Measurements from ENCODE around the gene MRPS33. TPM values are rescaled to one million over a fixed set of nuclear protein-coding genes. Genes with fewer than 3 reads are reported as not detected.
"Not testable (repeated sequence)": the region's sequence is repeated elsewhere in the genome, so short reads cannot be mapped to it uniquely, and the experiment has no call there.

MRPS33 gene
- total RNA-seq, 1 donor from 2014 or later, result 27.9 TPM

GRCh38 chr7:141045126-141045841 lies 30.5 kb upstream of the MRPS33 start:
- Mint-ChIP-seq H3K36me3 (ENCODE audit: low read depth) (no peaks in the 10 kb centered on the region), H3K27ac (ENCODE audit: unreplicated experiment) (no peak overlapping the region), H3K4me3 (ENCODE audit: unreplicated experiment) (no peak overlapping the region), H3K4me1 (ENCODE audit: low read depth) (peaks cover 5% of the 10 kb centered on the region), H3K27me3 (ENCODE audit: low read depth) (peaks cover 9% of the 10 kb centered on the region), H3K9me3 (ENCODE audit: low read depth) (peaks cover 3% of the 10 kb centered on the region)
- DNase-seq (ENCODE audit: low spot score), result no peak
- no peak for TF ChIP-seq CTCF (IDR thresholded peaks at IDR 0.05)

GRCh38 chr7:141043616-141044015 lies 28.9 kb upstream of the MRPS33 start:
- H3K36me3 Mint-ChIP-seq (ENCODE audit: low read depth), result no peaks in the 10 kb centered on the region
- H3K27ac Mint-ChIP-seq (ENCODE audit: unreplicated experiment), result no peak overlapping the region
- DNase-seq (ENCODE audit: low spot score), result no peak
- H3K4me3 Mint-ChIP-seq (ENCODE audit: unreplicated experiment), result no peak overlapping the region
- peaks cover 3% of the 10 kb centered on the region for H3K27me3 Mint-ChIP-seq (ENCODE audit: low read depth)
- TF ChIP-seq CTCF (IDR thresholded peaks at IDR 0.05), result no peak
- H3K9me3 Mint-ChIP-seq (ENCODE audit: low read depth), result peaks cover 3% of the 10 kb centered on the region
- H3K4me1 Mint-ChIP-seq (ENCODE audit: low read depth), result peaks cover 5% of the 10 kb centered on the region

DNA sequence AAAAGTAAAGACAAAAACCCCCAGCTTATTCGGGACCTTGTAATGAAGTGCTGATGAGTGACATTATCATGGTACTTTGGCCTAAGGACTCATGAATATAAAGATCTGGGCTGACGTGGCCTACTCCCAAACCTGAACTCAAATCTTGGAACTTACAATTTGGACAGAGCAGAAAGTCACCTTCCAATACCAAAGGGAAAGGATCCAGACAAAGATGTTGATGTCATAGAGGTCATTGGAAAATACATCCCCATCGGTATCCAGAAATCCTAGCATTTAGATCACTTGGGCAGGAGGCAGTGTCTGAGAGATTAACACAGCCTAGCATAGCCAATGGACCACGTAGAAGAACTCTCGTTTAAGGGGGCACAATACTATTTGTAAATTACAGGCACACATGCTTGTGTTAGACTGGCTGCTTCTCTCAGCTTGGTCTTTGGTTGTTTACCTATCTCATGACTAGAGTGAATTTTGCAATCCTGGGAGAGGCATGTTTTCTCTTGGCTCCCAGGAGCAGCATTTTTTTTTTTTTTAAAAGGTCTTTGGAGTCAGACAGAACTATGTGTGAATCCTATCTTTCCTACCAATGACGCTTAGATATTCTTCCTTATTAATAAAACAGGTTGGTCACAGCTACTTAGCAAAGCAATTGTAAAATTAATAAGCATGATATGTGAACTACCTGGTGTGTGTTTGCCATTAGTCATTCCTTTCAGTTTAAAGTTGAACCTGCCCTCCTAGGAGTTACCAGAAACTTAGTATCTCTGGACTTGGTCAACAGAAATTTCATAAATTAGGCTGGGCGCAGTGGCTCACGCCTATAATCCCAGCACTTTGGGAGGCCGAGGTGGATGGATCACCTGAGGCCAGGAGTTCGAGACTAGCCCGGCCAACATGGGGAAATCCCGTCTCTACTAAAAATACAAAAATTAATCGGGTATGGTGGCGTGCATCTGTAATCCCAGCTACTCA lies 27.8 kb upstream of the MRPS33 start:
- H3K9me3 Mint-ChIP-seq (ENCODE audit: low read depth), result peaks cover 3% of the 10 kb centered on the region
- no peaks in the 10 kb centered on the region for H3K27me3 Mint-ChIP-seq (ENCODE audit: low read depth)
- peaks cover 5% of the 10 kb centered on the region for H3K4me1 Mint-ChIP-seq (ENCODE audit: low read depth)
- H3K27ac Mint-ChIP-seq (ENCODE audit: unreplicated experiment), result no peak overlapping the region
- no peaks in the 10 kb centered on the region for H3K36me3 Mint-ChIP-seq (ENCODE audit: low read depth)
- DNase-seq (ENCODE audit: low spot score), result no peak
- TF ChIP-seq CTCF (IDR thresholded peaks at IDR 0.05), result no peak
- no peak overlapping the region for H3K4me3 Mint-ChIP-seq (ENCODE audit: unreplicated experiment)

DNA sequence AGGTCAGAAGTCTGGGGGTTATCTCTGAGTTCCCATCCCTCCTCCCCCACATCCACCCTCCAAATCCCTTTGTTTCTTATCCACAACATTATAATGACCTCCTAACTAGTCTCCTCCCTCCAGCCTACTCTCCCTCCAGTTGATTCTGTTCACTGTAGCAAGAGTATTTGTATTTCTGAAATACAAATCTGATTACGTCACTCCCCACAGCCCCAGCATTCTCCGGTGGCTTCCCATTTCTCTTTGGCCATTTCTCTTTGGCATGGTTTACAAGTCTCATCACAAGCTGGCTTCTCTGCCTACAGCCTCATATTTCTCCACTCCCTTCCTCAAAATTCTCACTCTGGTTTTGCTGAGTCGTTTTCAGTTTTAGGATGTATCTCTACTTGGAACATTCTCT lies 24.6 kb upstream of the MRPS33 start:
- Mint-ChIP-seq H3K36me3 (ENCODE audit: low read depth) (peaks cover under 1% of the 10 kb centered on the region), H3K27me3 (ENCODE audit: low read depth) (peaks cover 1% of the 10 kb centered on the region), H3K27ac (ENCODE audit: unreplicated experiment) (no peak overlapping the region), H3K9me3 (ENCODE audit: low read depth) (no peaks in the 10 kb centered on the region), H3K4me3 (ENCODE audit: unreplicated experiment) (no peak overlapping the region), H3K4me1 (ENCODE audit: low read depth) (peaks cover 5% of the 10 kb centered on the region)
- no peak for TF ChIP-seq CTCF (IDR thresholded peaks at IDR 0.05)
- no peak for DNase-seq (ENCODE audit: low spot score)

- not testable (repeated sequence) for H3K36me3 Mint-ChIP-seq (ENCODE audit: low read depth); DNase-seq (ENCODE audit: low spot score); H3K27ac Mint-ChIP-seq (ENCODE audit: unreplicated experiment); H3K4me1 Mint-ChIP-seq (ENCODE audit: low read depth); H3K27me3 Mint-ChIP-seq (ENCODE audit: low read depth); H3K4me3 Mint-ChIP-seq (ENCODE audit: unreplicated experiment); H3K9me3 Mint-ChIP-seq (ENCODE audit: low read depth)
Measured at GRCh38 chr7:141038100-141038499, 23.3 kb upstream of the MRPS33 start.

- not testable (repeated sequence) for H3K36me3 Mint-ChIP-seq (ENCODE audit: low read depth); H3K27ac Mint-ChIP-seq (ENCODE audit: unreplicated experiment)
Measured at GRCh38 chr7:141032539-141033323, 18.0 kb upstream of the MRPS33 start.

More at GRCh38 chr7:141032539-141033323, 18.0 kb upstream of the MRPS33 start:
- not testable (repeated sequence) for H3K27me3 Mint-ChIP-seq (ENCODE audit: low read depth); DNase-seq (ENCODE audit: low spot score); H3K4me1 Mint-ChIP-seq (ENCODE audit: low read depth); H3K4me3 Mint-ChIP-seq (ENCODE audit: unreplicated experiment)
- peaks cover 11% of the 10 kb centered on the region for H3K9me3 Mint-ChIP-seq (ENCODE audit: low read depth)

All from chondrocyte (in vitro differentiated cells).